Mesendoderm (in vitro differentiated cells): Measurements from ENCODE around the gene ZDHHC11B.
A peak's percentile ranks its signal among the peaks of the same experiment; 100 is the strongest.
"Not testable (repeated sequence)": the region's sequence is repeated elsewhere in the genome, so short reads cannot be mapped to it uniquely, and the experiment has no call there.

Source experiments
- DNase-seq: peaks from one replicate; pipeline ENCODE4 v3.0.0; 2013
- H2AK5ac ChIP-seq: 2 replicates; pipeline ENCODE4 v1.6.1; 2013; ENCODE audit warnings: low read length, inconsistent platforms
- H2BK120ac ChIP-seq: 2 replicates; pipeline ENCODE4 v1.6.1; 2013; ENCODE audit warnings: low read depth, mild to moderate bottlenecking, low read length, moderate library complexity, mixed read lengths
- H2BK15ac ChIP-seq: replicated peaks from 2 replicates; pipeline ENCODE4 v1.6.1; 2013; ENCODE audit warnings: low read depth, mild to moderate bottlenecking, moderate library complexity
- H2BK5ac ChIP-seq: 2 replicates; pipeline ENCODE4 v1.6.1; 2013; ENCODE audit warnings: low read length, inconsistent platforms
- H3K18ac ChIP-seq: 2 replicates; pipeline ENCODE4 v1.6.1; 2013; ENCODE audit warnings: mild to moderate bottlenecking, low read length, mixed read lengths
- H3K23ac ChIP-seq: one replicate; pipeline ENCODE4 v1.6.1; 2013; ENCODE audit warnings: low read length
- H3K27ac ChIP-seq: 2 replicates; pipeline ENCODE4 v1.5.1; 2013; ENCODE audit warnings: low read depth, mild to moderate bottlenecking, inconsistent platforms, low read length, moderate library complexity
- H3K27me3 ChIP-seq: 2 replicates; pipeline ENCODE4 v1.6.1; 2013; ENCODE audit warnings: low read length, control low read depth, mild to moderate bottlenecking, inconsistent platforms; ENCODE audit not compliant: insufficient read depth, poor library complexity
- H3K36me3 ChIP-seq: 2 replicates; pipeline ENCODE4 v1.6.1; 2013; ENCODE audit warnings: low read length, inconsistent platforms; ENCODE audit not compliant: control insufficient read depth, insufficient read depth
- H3K4ac ChIP-seq: one replicate; pipeline ENCODE4 v1.6.1; 2013; ENCODE audit warnings: low read depth, mild to moderate bottlenecking, low read length, moderate library complexity
- H3K4me1 ChIP-seq: 2 replicates; pipeline ENCODE4 v1.6.1; 2013; ENCODE audit warnings: low read depth, low read length, inconsistent platforms; ENCODE audit not compliant: control insufficient read depth
- H3K4me2 ChIP-seq: 2 replicates; pipeline ENCODE4 v1.6.1; 2013; ENCODE audit warnings: low read length
- H3K4me3 ChIP-seq: 2 replicates; pipeline ENCODE4 v1.5.1; 2013; ENCODE audit warnings: mild to moderate bottlenecking, low read length
- H3K56ac ChIP-seq: one replicate; pipeline ENCODE4 v1.6.1; 2013; ENCODE audit warnings: low read length
- H3K79me1 ChIP-seq: 2 replicates; pipeline ENCODE4 v1.6.1; 2013; ENCODE audit warnings: low read length, inconsistent platforms
- H3K79me2 ChIP-seq: 2 replicates; pipeline ENCODE4 v1.6.1; 2013; ENCODE audit warnings: mild to moderate bottlenecking, low read length; ENCODE audit not compliant: control insufficient read depth, insufficient read depth
- H3K9ac ChIP-seq: 2 replicates; pipeline ENCODE4 v1.6.1; 2013; ENCODE audit warnings: low read length, inconsistent platforms
- H4K5ac ChIP-seq: one replicate; pipeline ENCODE4 v1.6.1; 2013; ENCODE audit warnings: low read length
- H4K8ac ChIP-seq: one replicate; pipeline ENCODE4 v1.6.1; 2013; ENCODE audit warnings: low read depth, mild to moderate bottlenecking, control low read depth, low read length, moderate library complexity
- WGBS: extraction: QIAGEN DNeasy Blood & Tissue Kit; methylation state at CpG from one replicate; pipeline ENCODE4 v1.1.7; 2013; ENCODE audit warnings: low lambda C conversion rate, missing lambda C conversion rate; ENCODE audit not compliant: insufficient coverage; ENCODE audit errors: extremely low coverage; 5-methylcytosine and 5-hydroxymethylcytosine counted together

Gene ZDHHC11B

GRCh38 chr5:746258-746761 is 38.2 kb downstream of the ZDHHC11B start:
- no peak overlapping the region for H4K8ac ChIP-seq
- no peak overlapping the region for H2BK15ac ChIP-seq
- H3K4me3 ChIP-seq: no peak overlapping the region
- H2AK5ac ChIP-seq: no peak overlapping the region
- no peak overlapping the region for H3K23ac ChIP-seq
- H3K18ac ChIP-seq: no peak overlapping the region
- no peak overlapping the region for H2BK5ac ChIP-seq
- H3K27me3 ChIP-seq: no peaks in the 10 kb centered on the region
- H3K9ac ChIP-seq: no peak overlapping the region
- no peaks in the 10 kb centered on the region for H3K4me1 ChIP-seq
- H3K56ac ChIP-seq: no peak overlapping the region
- no peaks in the 10 kb centered on the region for H3K36me3 ChIP-seq
- no peak overlapping the region for H3K27ac ChIP-seq
- H3K79me2 ChIP-seq: no peaks in the 10 kb centered on the region
- no CpG with 5 or more reads among the region's 11 CpGs for WGBS
- no peak overlapping the region for H3K4me2 ChIP-seq
- H4K5ac ChIP-seq: no peak overlapping the region
- H3K79me1 ChIP-seq: no peaks in the 10 kb centered on the region
- H3K4ac ChIP-seq: no peak overlapping the region
- DNase-seq: no peak
- H2BK120ac ChIP-seq: no peak overlapping the region

- not testable (repeated sequence) for H2BK15ac ChIP-seq, H3K4me1 ChIP-seq, H2BK5ac ChIP-seq, H3K23ac ChIP-seq, H3K4me2 ChIP-seq, H3K79me1 ChIP-seq, H3K27ac ChIP-seq, H3K18ac ChIP-seq, H4K8ac ChIP-seq, H3K36me3 ChIP-seq, H3K27me3 ChIP-seq, H2AK5ac ChIP-seq, H3K79me2 ChIP-seq, H3K4ac ChIP-seq, H3K56ac ChIP-seq, H4K5ac ChIP-seq, DNase-seq, H3K9ac ChIP-seq, H3K4me3 ChIP-seq, H2BK120ac ChIP-seq
- WGBS: no CpG with 5 or more reads among the region's 23 CpGs
Observed at GRCh38 chr5:745272-746142, 39.0 kb downstream of the ZDHHC11B start.

- H3K36me3 ChIP-seq, H3K4me3 ChIP-seq, H2BK5ac ChIP-seq, H2BK15ac ChIP-seq, H4K8ac ChIP-seq, H3K23ac ChIP-seq, H3K4ac ChIP-seq, H3K9ac ChIP-seq, H3K27ac ChIP-seq, H3K56ac ChIP-seq, H3K79me1 ChIP-seq, H3K4me2 ChIP-seq, H3K4me1 ChIP-seq, H4K5ac ChIP-seq, H2AK5ac ChIP-seq, H3K79me2 ChIP-seq, H3K27me3 ChIP-seq, H3K18ac ChIP-seq, H2BK120ac ChIP-seq: not testable (repeated sequence)
- WGBS: 100% methylated on average over 2 of the region's 11 CpGs
- DNase-seq: peak; percentile 49
Observed at GRCh38 chr5:743696-744404, 40.7 kb downstream of the ZDHHC11B start.

- H4K5ac ChIP-seq, H3K4ac ChIP-seq, H3K36me3 ChIP-seq, H3K4me3 ChIP-seq, H3K4me2 ChIP-seq, H3K23ac ChIP-seq, DNase-seq, H3K27me3 ChIP-seq, H3K9ac ChIP-seq, H4K8ac ChIP-seq, H2AK5ac ChIP-seq, H2BK5ac ChIP-seq, H3K18ac ChIP-seq, H3K56ac ChIP-seq, H3K79me1 ChIP-seq, H3K27ac ChIP-seq, H2BK15ac ChIP-seq, H3K79me2 ChIP-seq, H3K4me1 ChIP-seq, H2BK120ac ChIP-seq: not testable (repeated sequence)
- WGBS: no CpG with 5 or more reads among the region's 6 CpGs
Observed at GRCh38 chr5:742276-742675, 42.3 kb downstream of the ZDHHC11B start.

GRCh38 chr5:734145-734544 is 50.4 kb downstream of the ZDHHC11B start:
- not testable (repeated sequence) for H2BK120ac ChIP-seq, H4K8ac ChIP-seq, H3K18ac ChIP-seq, H2BK15ac ChIP-seq, H3K56ac ChIP-seq, DNase-seq, H3K23ac ChIP-seq, H3K9ac ChIP-seq, H3K4ac ChIP-seq, H2AK5ac ChIP-seq, H3K4me2 ChIP-seq, H3K4me1 ChIP-seq, H3K27ac ChIP-seq, H3K27me3 ChIP-seq, H3K79me1 ChIP-seq, H3K4me3 ChIP-seq, H4K5ac ChIP-seq, H2BK5ac ChIP-seq, H3K79me2 ChIP-seq, H3K36me3 ChIP-seq
- WGBS: no CpG with 5 or more reads among the region's 1 CpG
